Testis (tissue), 3 donors: ENCODE measurements around the gene SLC38A7. TPM values are rescaled to one million over a fixed set of nuclear protein-coding genes. Genes with fewer than 3 reads are reported as not detected.
A peak's percentile ranks its signal among the peaks of the same experiment; 100 is the strongest.

Experiments
- DNase-seq: peaks from one replicate; pipeline ENCODE4 v3.0.0-alpha.2; 2019
- H3K27ac ChIP-seq, 2 donors: fragments of 200-600 bp; sonication (generic); one replicate each; pipeline ENCODE4 v1.5.1; 2019
- H3K27me3 ChIP-seq: fragments of 200-600 bp; sonication (generic); one replicate; pipeline ENCODE4 v1.5.1; 2019
- H3K36me3 ChIP-seq: fragments of 200-600 bp; sonication (generic); one replicate; pipeline ENCODE4 v1.5.1; 2017; ENCODE audit warnings: low read depth; ENCODE audit errors: missing control alignments
- H3K4me1 ChIP-seq: fragments of 200-600 bp; sonication (generic); one replicate; pipeline ENCODE4 v1.5.1; 2019
- H3K4me3 ChIP-seq, 2 donors: fragments of 200-600 bp; sonication (generic); one replicate each; pipeline ENCODE4 v1.5.1; 2017 to 2019
- H3K9me3 ChIP-seq: fragments of 200-600 bp; sonication (generic); one replicate; pipeline ENCODE4 v1.5.1; 2017
- POLR2A ChIP-seq: fragments of 450-650 bp; IDR thresholded peaks from one replicate; pipeline ENCODE4 v1.6.1; 2017; ENCODE audit warnings: antibody characterized with exemption, mild to moderate bottlenecking, moderate library complexity
- WGBS, 2 donors: methylation state at CpG; one replicate each; pipeline ENCODE4 v1.1.5; 2018; 5-methylcytosine and 5-hydroxymethylcytosine counted together
- intact Hi-C: fragments of 100-400 bp; cut with DNase I; formaldehyde crosslinking; loops from one replicate; pipeline ENCODE4 v1.15.1; 2023; ENCODE audit warnings: low total_unique reads
- polyA plus RNA-seq: library from polyadenylated mRNA; stranded (reverse); fragments of 350-450 nt; fragmentation: Illumina TruSeq; extraction: RNeasy Lipid Tissue Mini Kit (QIAGEN cat#74804); gene quantifications from one replicate; pipeline ENCODE4 v1.2.3, GENCODE V29; 2014; ENCODE audit warnings: low read depth, low replicate concordance; ENCODE audit not compliant: insufficient read depth
- total RNA-seq, 2 donors: library from RNA; depleted of rRNA; stranded (reverse); fragments of >200 nt; gene quantifications; one replicate each; pipeline ENCODE4 v1.2.3, GENCODE V29; 2016
- TF ChIP-seq, protein P1 (sequence below), 3 experiments: fragments of 450-650 bp in 2 of 3; fragments of 200-600 bp in 1 of 3; sonication (generic) in 1 of 3; IDR thresholded peaks; one replicate each; pipeline ENCODE4 v1.5.1; 2016 to 2019; ENCODE audit warnings: antibody characterized with exemption in 3 of 3, mild to moderate bottlenecking in 2 of 3, moderate library complexity in 1 of 3

SLC38A7 gene
- total and polyA plus RNA-seq, 3 donors from 2014 or later: 37.4 to 76.4 (median 66.6) TPM

DNA sequence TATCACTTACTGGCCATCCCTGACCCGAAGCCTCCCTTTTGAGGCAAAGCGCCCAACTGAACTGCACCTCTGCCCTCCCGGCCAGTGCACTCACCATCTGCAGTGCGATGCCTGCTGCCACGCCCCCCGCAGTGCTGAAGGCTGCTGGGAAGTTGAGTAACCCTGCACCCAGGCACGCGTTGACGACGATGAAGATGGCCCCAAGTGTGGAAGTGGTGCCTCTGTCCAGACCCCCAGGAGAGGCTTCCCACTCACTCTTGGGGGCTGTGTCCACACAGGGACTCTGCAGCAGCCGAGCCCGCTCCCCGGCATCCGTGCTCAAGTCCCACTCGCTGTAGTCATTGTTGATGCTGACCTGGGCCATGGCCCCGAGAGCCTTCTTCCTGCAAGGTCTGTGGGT is 4.8 kb downstream of the SLC38A7 start:
- DNase-seq: no peak
- Histone ChIP-seq H3K36me3 (no peaks in the 10 kb centered on the region), H3K27ac (no peak overlapping the region), H3K27me3 (no peaks in the 10 kb centered on the region), H3K9me3 (no peaks in the 10 kb centered on the region), H3K4me3 (no peak overlapping the region), H3K4me1 (peaks cover 9% of the 10 kb centered on the region)
- 92 to 95% methylated on average over 12 to 16 of the region's 16 CpGs for WGBS, 2 donors
- intact Hi-C loops: no loop called here
- TF ChIP-seq, protein P1, sequence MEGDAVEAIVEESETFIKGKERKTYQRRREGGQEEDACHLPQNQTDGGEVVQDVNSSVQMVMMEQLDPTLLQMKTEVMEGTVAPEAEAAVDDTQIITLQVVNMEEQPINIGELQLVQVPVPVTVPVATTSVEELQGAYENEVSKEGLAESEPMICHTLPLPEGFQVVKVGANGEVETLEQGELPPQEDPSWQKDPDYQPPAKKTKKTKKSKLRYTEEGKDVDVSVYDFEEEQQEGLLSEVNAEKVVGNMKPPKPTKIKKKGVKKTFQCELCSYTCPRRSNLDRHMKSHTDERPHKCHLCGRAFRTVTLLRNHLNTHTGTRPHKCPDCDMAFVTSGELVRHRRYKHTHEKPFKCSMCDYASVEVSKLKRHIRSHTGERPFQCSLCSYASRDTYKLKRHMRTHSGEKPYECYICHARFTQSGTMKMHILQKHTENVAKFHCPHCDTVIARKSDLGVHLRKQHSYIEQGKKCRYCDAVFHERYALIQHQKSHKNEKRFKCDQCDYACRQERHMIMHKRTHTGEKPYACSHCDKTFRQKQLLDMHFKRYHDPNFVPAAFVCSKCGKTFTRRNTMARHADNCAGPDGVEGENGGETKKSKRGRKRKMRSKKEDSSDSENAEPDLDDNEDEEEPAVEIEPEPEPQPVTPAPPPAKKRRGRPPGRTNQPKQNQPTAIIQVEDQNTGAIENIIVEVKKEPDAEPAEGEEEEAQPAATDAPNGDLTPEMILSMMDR (IDR thresholded peaks at IDR 0.05): no peak
- TF ChIP-seq POLR2A: no peak

DNA sequence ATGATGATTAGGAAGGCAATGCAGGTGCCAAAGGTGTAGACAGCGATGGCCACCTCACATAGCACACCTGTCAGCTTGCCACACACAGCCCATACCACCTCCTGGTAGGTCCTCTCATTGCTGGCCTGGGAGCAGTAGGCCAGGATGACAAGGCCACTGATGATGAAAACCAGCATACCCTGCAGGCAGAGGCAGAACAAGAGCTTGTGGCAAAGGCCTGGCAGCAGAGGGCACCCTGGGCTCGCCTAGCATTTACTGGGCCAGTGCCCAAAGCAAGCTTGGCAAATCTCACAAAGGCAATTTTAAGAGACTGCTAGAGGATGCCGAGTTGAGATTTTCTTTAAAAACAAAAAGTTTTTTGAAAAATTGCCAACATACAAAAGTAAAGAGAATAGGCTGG is 5.9 kb downstream of the SLC38A7 start:
- no peak overlapping the region for H3K4me3 ChIP-seq
- no peak for TF ChIP-seq POLR2A
- TF ChIP-seq, protein P1 (IDR thresholded peaks at IDR 0.05): peak in 1 of 3 experiments; percentile 18
- no peaks in the 10 kb centered on the region for H3K9me3 ChIP-seq
- no peak overlapping the region for H3K27ac ChIP-seq
- H3K36me3 ChIP-seq: no peaks in the 10 kb centered on the region
- intact Hi-C loops: no loop called here
- H3K27me3 ChIP-seq: no peaks in the 10 kb centered on the region
- DNase-seq: peak; percentile 76
- 56 to 67% methylated on average over 3 of the region's 3 CpGs for WGBS, 2 donors
- H3K4me1 ChIP-seq: peaks cover 5% of the 10 kb centered on the region

DNA sequence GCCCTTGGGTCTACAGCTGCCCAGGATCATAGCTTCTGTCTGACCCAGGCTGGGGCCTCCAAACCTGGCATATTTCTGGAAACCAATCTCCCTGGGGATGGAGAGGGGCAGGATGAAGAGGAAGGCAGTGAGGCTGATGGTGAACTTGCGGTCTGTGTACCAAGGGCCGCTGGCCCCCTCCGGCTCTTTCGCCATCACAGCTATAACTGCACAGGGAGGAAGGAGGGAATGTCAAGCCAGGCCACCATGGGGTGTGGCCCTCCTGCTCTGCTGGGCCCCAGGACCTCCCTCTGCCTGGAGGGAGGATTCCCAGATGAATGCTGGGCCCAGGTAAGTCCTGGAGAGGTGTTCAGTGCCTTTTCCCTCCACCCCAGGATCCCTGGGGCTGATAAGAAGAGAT is 6.3 kb downstream of the SLC38A7 start:
- Histone ChIP-seq H3K4me3 (no peak overlapping the region), H3K4me1 (peaks cover under 1% of the 10 kb centered on the region), H3K9me3 (no peaks in the 10 kb centered on the region), H3K36me3 (no peaks in the 10 kb centered on the region), H3K27me3 (no peaks in the 10 kb centered on the region), H3K27ac (no peak overlapping the region)
- no peak for TF ChIP-seq POLR2A
- TF ChIP-seq, protein P1 (IDR thresholded peaks at IDR 0.05): no peak
- 91% methylated on average over 4 of the region's 4 CpGs; no CpG with 5 or more reads in 1 of the 2 donors for WGBS, 2 donors
- intact Hi-C loops: no loop called here
- DNase-seq: no peak

DNA sequence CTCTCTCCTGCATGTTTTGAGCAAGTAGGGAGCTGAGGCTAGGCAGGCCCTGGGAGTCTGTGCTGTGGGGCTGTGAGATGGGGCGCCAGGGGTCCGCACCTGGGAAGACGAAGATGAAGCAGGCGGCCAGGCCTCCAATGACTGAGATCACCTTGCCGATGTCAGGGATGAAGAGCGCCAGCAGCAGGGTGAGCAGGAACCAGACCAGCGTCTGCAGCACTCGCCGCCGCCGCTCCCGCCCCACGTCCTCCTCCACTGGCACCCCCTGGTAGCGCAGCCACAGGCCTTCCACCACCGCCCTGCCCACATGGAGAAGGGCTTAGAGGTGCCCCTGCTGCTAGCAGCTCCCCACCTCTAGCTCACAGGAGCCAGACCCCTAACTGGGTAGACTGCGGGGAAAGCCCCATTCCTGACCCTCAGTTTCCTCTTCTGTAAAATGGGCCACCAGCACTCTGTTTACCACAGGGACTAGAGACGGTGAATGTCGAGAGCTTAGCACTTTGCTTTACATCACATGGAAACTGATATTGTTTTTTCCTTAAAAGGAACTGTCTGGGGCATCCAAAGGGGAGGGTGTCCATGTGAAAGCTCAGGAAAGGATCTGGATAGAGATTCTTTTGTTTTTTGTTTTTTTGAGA is 13.5 kb downstream of the SLC38A7 start:
- Histone ChIP-seq H3K27ac (no peak overlapping the region), H3K4me3 (no peak overlapping the region), H3K4me1 (no peaks in the 10 kb centered on the region), H3K9me3 (no peaks in the 10 kb centered on the region), H3K27me3 (no peaks in the 10 kb centered on the region), H3K36me3 (no peaks in the 10 kb centered on the region)
- intact Hi-C loops: no loop called here
- TF ChIP-seq POLR2A: no peak
- TF ChIP-seq, protein P1 (IDR thresholded peaks at IDR 0.05): no peak
- 92 to 100% methylated on average over 18 of the region's 18 CpGs for WGBS, 2 donors
- DNase-seq: no peak

DNA sequence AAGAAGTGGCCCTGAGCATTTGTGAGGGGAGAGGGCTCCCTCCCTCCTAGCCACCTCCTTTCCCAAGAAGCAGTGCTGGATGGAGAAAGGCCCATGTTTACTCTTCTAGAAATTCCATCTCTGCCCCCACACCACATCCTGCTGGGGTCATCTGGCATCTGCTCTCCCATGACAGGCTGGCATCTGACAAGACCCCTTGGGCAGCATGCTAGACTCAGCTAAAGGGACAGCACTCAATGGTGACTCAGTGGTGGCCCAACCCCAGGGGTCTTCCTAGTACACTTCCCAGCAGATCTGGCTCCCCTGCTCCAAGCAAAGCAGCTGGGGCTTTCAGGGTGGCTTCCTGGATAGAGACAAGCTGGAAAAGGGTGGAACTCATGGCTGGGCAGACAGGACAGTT is 14.4 kb downstream of the SLC38A7 start:
- TF ChIP-seq, protein P1 (IDR thresholded peaks at IDR 0.05): no peak
- TF ChIP-seq POLR2A: no peak
- H3K36me3 ChIP-seq: no peaks in the 10 kb centered on the region
- intact Hi-C loops: no loop called here
- H3K4me1 ChIP-seq: no peaks in the 10 kb centered on the region
- DNase-seq: no peak
- no peak overlapping the region for H3K27ac ChIP-seq
- H3K4me3 ChIP-seq: no peak overlapping the region
- no peaks in the 10 kb centered on the region for H3K27me3 ChIP-seq
- H3K9me3 ChIP-seq: no peaks in the 10 kb centered on the region
